SK-N-SH (cell line): Measurements from ENCODE around the gene NDOR1. TPM values are rescaled to one million over a fixed set of nuclear protein-coding genes. Genes with fewer than 3 reads are reported as not detected.
A peak's percentile ranks its signal among the peaks of the same experiment; 100 is the strongest.
"Not testable (repeated sequence)": the region's sequence is repeated elsewhere in the genome, so short reads cannot be mapped to it uniquely, and the experiment has no call there.

Experiments
- CTCF ChIA-PET: fragments of 300-600, 350-600 bp; formaldehyde crosslinking; extraction: SDS; loops from one replicate; lab custom pipeline; 2021; lab: Yijun Ruan, JAX
- POLR2A ChIA-PET: fragments of 350-600 bp; sonication (Branson Sonifier 250); formaldehyde crosslinking; extraction: SDS; loops from one replicate; lab custom pipeline; 2020; ENCODE audit warnings: antibody characterized with exemption, inconsistent platforms; lab: Yijun Ruan, JAX
- DNase-seq: peaks from one replicate; pipeline ENCODE4 v3.0.0; 2012
- H2AFZ ChIP-seq: fragments of 200-600 bp; sonication (generic); 2 replicates; pipeline ENCODE4 v1.8.1; 2016; ENCODE audit warnings: antibody characterized with exemption, mild to moderate bottlenecking, low read depth
- H3F3A ChIP-seq: fragments of 200-600 bp; sonication (generic); replicated peaks from 2 replicates; pipeline ENCODE3; 2016; ENCODE audit warnings: antibody characterized with exemption, mild to moderate bottlenecking; ENCODE audit not compliant: insufficient read depth
- H3K27ac ChIP-seq, 2 experiments: fragments of 200-500 bp in 1 of 2; fragments of 200-600 bp in 1 of 2; sonication (Bioruptor generic) in 1 of 2; sonication (generic), shearing (Covaris generic) in 1 of 2; 2 replicates each; pipeline versions ENCODE4 v1.5.1 to v1.6.1; 2014 to 2016; ENCODE audit warnings: low read depth in 2 of 2, inconsistent platforms in 1 of 2, low read length in 1 of 2, mild to moderate bottlenecking in 1 of 2, mixed read lengths in 1 of 2
- H3K27me3 ChIP-seq: fragments of 200-600 bp; sonication (generic), shearing (Covaris generic); 2 replicates; pipeline ENCODE4 v1.6.1; 2016; ENCODE audit warnings: mixed run types; ENCODE audit not compliant: insufficient read depth
- H3K36me3 ChIP-seq, 2 experiments: fragments of 200-500 bp in 1 of 2; fragments of 200-600 bp in 1 of 2; sonication (Bioruptor generic) in 1 of 2; sonication (generic) in 1 of 2; replicated peaks in 1 of 2; 2 replicates each; pipeline versions ENCODE3 to v1.5.1; 2014 to 2016; ENCODE audit warnings: low read length in 1 of 2, mild to moderate bottlenecking in 1 of 2; ENCODE audit not compliant: insufficient read depth in 2 of 2, control insufficient read depth in 1 of 2
- H3K4me1 ChIP-seq, 2 experiments: fragments of 200-500 bp in 1 of 2; fragments of 200-600 bp in 1 of 2; sonication (Bioruptor generic) in 1 of 2; sonication (generic), shearing (Covaris generic) in 1 of 2; 2 replicates each; pipeline versions ENCODE4 v1.5.1 to v1.6.1; 2014 to 2016; ENCODE audit warnings: low read depth in 1 of 2, low read length in 1 of 2, mixed run types in 1 of 2; ENCODE audit not compliant: insufficient read depth in 2 of 2, control insufficient read depth in 1 of 2
- H3K4me2 ChIP-seq: fragments of 200-600 bp; sonication (generic), shearing (Covaris generic); 2 replicates; pipeline ENCODE4 v1.6.1; 2017; ENCODE audit warnings: mixed run types
- H3K4me3 ChIP-seq, 2 experiments: fragments of 200-500 bp in 1 of 2; fragments of 200-600 bp in 1 of 2; sonication (Bioruptor generic) in 1 of 2; sonication (generic), shearing (Covaris generic) in 1 of 2; 2 replicates each; pipeline versions ENCODE4 v1.5.1 to v1.8.1; 2014 to 2016; ENCODE audit warnings: low read depth in 2 of 2, inconsistent platforms in 1 of 2, low read length in 1 of 2, mild to moderate bottlenecking in 1 of 2, mixed read lengths in 1 of 2, moderate library complexity in 1 of 2
- H3K79me2 ChIP-seq: fragments of 200-600 bp; sonication (generic); 2 replicates; pipeline ENCODE4 v1.8.1; 2017; ENCODE audit warnings: mild to moderate bottlenecking; ENCODE audit not compliant: insufficient read depth
- H3K9ac ChIP-seq: fragments of 200-600 bp; sonication (generic); 2 replicates; pipeline ENCODE4 v1.6.1; 2017; ENCODE audit warnings: mixed run types
- H3K9me2 ChIP-seq: fragments of 200-600 bp; sonication (generic); 2 replicates; pipeline ENCODE4 v1.6.1; 2017; ENCODE audit warnings: mixed run types
- H3K9me3 ChIP-seq: fragments of 200-600 bp; sonication (generic); 2 replicates; pipeline ENCODE4 v1.6.1; 2017; ENCODE audit warnings: mixed run types, mild to moderate bottlenecking, moderate library complexity
- H4K20me1 ChIP-seq: fragments of 200-600 bp; sonication (generic); 2 replicates; pipeline ENCODE4 v1.6.1; 2017; ENCODE audit warnings: mild to moderate bottlenecking, mixed run types; ENCODE audit not compliant: insufficient read depth
- EP300 ChIP-seq, 2 experiments: IDR thresholded peaks; 2 replicates each; pipeline versions ENCODE4 v1.4.0 to v1.6.1; 2012; ENCODE audit warnings: borderline replicate concordance in 1 of 2, low read depth in 1 of 2, low read length in 1 of 2
- FOXJ3 ChIP-seq: sonication (generic); formaldehyde crosslinking; IDR thresholded peaks from 2 replicates; pipeline ENCODE4 v1.5.1; 2020; ENCODE audit warnings: mild to moderate bottlenecking, missing genetic modification reagents
- GABPA ChIP-seq: IDR thresholded peaks from 2 replicates; pipeline ENCODE4 v1.4.0; 2012; ENCODE audit warnings: low read depth, mild to moderate bottlenecking
- MAX ChIP-seq: IDR thresholded peaks from 2 replicates; pipeline ENCODE4 v1.4.0; 2012; ENCODE audit warnings: low read depth
- MXI1 ChIP-seq: IDR thresholded peaks from 2 replicates; pipeline ENCODE4 v1.6.1; 2012; ENCODE audit warnings: mild to moderate bottlenecking, low read depth, low read length, improper control_type of control experiment
- NRF1 ChIP-seq: IDR thresholded peaks from 2 replicates; pipeline ENCODE4 v1.6.1; 2012; ENCODE audit warnings: low read depth, mild to moderate bottlenecking, low read length
- POLR2AphosphoS5 ChIP-seq: IDR thresholded peaks from 2 replicates; pipeline ENCODE4 v1.6.1; 2012; ENCODE audit warnings: low read depth, low read length
- RAD21 ChIP-seq: IDR thresholded peaks from 2 replicates; pipeline ENCODE4 v1.6.1; 2012; ENCODE audit warnings: mild to moderate bottlenecking, low read length
- RFX5 ChIP-seq: IDR thresholded peaks from 2 replicates; pipeline ENCODE4 v1.6.1; 2012; ENCODE audit warnings: mild to moderate bottlenecking, improper control_type of control experiment, low read length
- SMC3 ChIP-seq: IDR thresholded peaks from 2 replicates; pipeline ENCODE4 v1.6.1; 2012; ENCODE audit warnings: low read depth, low read length, improper control_type of control experiment
- TCF12 ChIP-seq: IDR thresholded peaks from 2 replicates; pipeline ENCODE4 v1.4.0; 2012
- TEAD4 ChIP-seq: IDR thresholded peaks from 2 replicates; pipeline ENCODE4 v1.4.0; 2012; ENCODE audit warnings: mild to moderate bottlenecking, borderline replicate concordance; ENCODE audit not compliant: insufficient read depth
- USF2 ChIP-seq: fragments of 150-350 bp; IDR thresholded peaks from 2 replicates; pipeline ENCODE4 v1.6.1; 2017; ENCODE audit warnings: antibody characterized with exemption, low read length, low read depth, borderline replicate concordance
- YY1 ChIP-seq: IDR thresholded peaks from 2 replicates; pipeline ENCODE4 v1.4.0; 2012; ENCODE audit warnings: low read depth, mild to moderate bottlenecking
- WGBS: methylation state at CpG from one replicate; pipeline ENCODE4 v1.1.6; 2017; ENCODE audit warnings: low lambda C conversion rate; 5-methylcytosine and 5-hydroxymethylcytosine counted together
- polyA plus RNA-seq, 3 experiments: library from polyadenylated mRNA; depleted of rRNA; stranded (reverse); fragments of >200 nt; gene quantifications; 2 replicates each; pipeline ENCODE4 v1.2.3, GENCODE V29; 2012
- TF ChIP-seq, protein P1 (sequence below): IDR thresholded peaks from 2 replicates; pipeline ENCODE4 v1.4.0; 2012; ENCODE audit warnings: low read depth, borderline replicate concordance
- TF ChIP-seq, protein P2 (sequence below): fragments of 200-600 bp; sonication (generic); IDR thresholded peaks from 2 replicates; pipeline ENCODE4 v1.6.1; 2017; ENCODE audit warnings: antibody characterized with exemption, mild to moderate bottlenecking, moderate library complexity

NDOR1 gene
- polyA plus RNA-seq, 1 of the 3 experiments (the other 2 are of a cell fraction) = 8.6 TPM

GRCh38 chr9:137256856-137257255, 51.4 kb downstream of the NDOR1 start:
- Histone ChIP-seq H3K4me3 (no peak overlapping the region; a peak in 1 of 4 replicates), H3K9me2 (no peaks in the 10 kb centered on the region), H3K36me3 (peaks cover 10 to 15% of the 10 kb centered on the region in 2 experiments), H3K27me3 (no peaks in the 10 kb centered on the region), H4K20me1 (peaks cover 12% of the 10 kb centered on the region; the same call in 1 of the 2 replicates), H3K4me1 (peaks cover 0 to 21% of the 10 kb centered on the region in 2 experiments; a peak in 1 of 4 replicates), H3K27ac (no peak overlapping the region; a peak in 1 of 4 replicates), H3K4me2 (peak overlapping the region; percentile 95), H2AFZ (no peak overlapping the region), H3K9ac (no peak overlapping the region), H3F3A (no peaks in the 10 kb centered on the region), H3K9me3 (no peaks in the 10 kb centered on the region), H3K79me2 (peaks cover 47% of the 10 kb centered on the region)
- CTCF ChIA-PET = interaction anchor here (1.7 to 4.6 kb wide), 2 partner anchors 19 to 30 kb away, joined by 4 to 33 read pairs; no protein-coding TSS in a partner anchor
- no peak for DNase-seq
- POLR2A ChIA-PET = interaction anchor here (1.3 to 6.6 kb wide), 2 partner anchors 16 to 20 kb away, joined by 3 to 83 read pairs; partner anchors contain the start of gene TUBB4B
- TF ChIP-seq EP300 (IDR thresholded peaks at IDR 0.05; ENCODE audit: borderline replicate concordance in 1 of 2, low read depth in 1 of 2, low read length in 1 of 2) (no peak), TCF12 (no peak), POLR2AphosphoS5 (no peak), MAX (no peak), MXI1 (no peak), RAD21 (no peak), TEAD4 (no peak), NRF1 (no peak), USF2 (no peak), FOXJ3 (no peak), YY1 (no peak), RFX5 (no peak), GABPA (no peak)
- 88% methylated on average over 9 of the region's 15 CpGs for WGBS

GRCh38 chr9:137262173-137262908, 56.8 kb downstream of the NDOR1 start:
- H3K9ac ChIP-seq, H3K4me2 ChIP-seq, DNase-seq, H4K20me1 ChIP-seq, H3K4me1 ChIP-seq, H3K27ac ChIP-seq: not testable (repeated sequence)
- H3K79me2 ChIP-seq = peaks cover 26% of the 10 kb centered on the region
- CTCF ChIA-PET = interaction anchor here (3.1 kb wide), 2 partner anchors 11 to 25 kb away, joined by 18 to 26 read pairs; no protein-coding TSS in a partner anchor
- POLR2A ChIA-PET = interaction anchor here (0.8 to 1.6 kb wide), 2 partner anchors 11 to 22 kb away, joined by 3 to 8 read pairs; partner anchors contain the start of gene TUBB4B
- 51% methylated on average over 6 of the region's 15 CpGs for WGBS
- TF ChIP-seq SMC3 = 0 out of 2 replicates have a peak, but pooled peaks have one; percentile 4
- peak; percentile 20; the same call in 1 of the 2 replicates for TF ChIP-seq RAD21
- TF ChIP-seq, protein P1, sequence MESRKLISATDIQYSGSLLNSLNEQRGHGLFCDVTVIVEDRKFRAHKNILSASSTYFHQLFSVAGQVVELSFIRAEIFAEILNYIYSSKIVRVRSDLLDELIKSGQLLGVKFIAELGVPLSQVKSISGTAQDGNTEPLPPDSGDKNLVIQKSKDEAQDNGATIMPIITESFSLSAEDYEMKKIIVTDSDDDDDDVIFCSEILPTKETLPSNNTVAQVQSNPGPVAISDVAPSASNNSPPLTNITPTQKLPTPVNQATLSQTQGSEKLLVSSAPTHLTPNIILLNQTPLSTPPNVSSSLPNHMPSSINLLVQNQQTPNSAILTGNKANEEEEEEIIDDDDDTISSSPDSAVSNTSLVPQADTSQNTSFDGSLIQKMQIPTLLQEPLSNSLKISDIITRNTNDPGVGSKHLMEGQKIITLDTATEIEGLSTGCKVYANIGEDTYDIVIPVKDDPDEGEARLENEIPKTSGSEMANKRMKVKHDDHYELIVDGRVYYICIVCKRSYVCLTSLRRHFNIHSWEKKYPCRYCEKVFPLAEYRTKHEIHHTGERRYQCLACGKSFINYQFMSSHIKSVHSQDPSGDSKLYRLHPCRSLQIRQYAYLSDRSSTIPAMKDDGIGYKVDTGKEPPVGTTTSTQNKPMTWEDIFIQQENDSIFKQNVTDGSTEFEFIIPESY = 0 out of 2 replicates have a peak, but pooled peaks have one; percentile 31
- TF ChIP-seq, protein P2, sequence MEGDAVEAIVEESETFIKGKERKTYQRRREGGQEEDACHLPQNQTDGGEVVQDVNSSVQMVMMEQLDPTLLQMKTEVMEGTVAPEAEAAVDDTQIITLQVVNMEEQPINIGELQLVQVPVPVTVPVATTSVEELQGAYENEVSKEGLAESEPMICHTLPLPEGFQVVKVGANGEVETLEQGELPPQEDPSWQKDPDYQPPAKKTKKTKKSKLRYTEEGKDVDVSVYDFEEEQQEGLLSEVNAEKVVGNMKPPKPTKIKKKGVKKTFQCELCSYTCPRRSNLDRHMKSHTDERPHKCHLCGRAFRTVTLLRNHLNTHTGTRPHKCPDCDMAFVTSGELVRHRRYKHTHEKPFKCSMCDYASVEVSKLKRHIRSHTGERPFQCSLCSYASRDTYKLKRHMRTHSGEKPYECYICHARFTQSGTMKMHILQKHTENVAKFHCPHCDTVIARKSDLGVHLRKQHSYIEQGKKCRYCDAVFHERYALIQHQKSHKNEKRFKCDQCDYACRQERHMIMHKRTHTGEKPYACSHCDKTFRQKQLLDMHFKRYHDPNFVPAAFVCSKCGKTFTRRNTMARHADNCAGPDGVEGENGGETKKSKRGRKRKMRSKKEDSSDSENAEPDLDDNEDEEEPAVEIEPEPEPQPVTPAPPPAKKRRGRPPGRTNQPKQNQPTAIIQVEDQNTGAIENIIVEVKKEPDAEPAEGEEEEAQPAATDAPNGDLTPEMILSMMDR = peak; percentile 49
- TF ChIP-seq RFX5 = peak; percentile 64; the same call in 1 of the 2 replicates
- TF ChIP-seq, all 33 proteins: peak for 5; not testable (repeated sequence) for 28
- H2AFZ ChIP-seq, H3F3A ChIP-seq, H3K27me3 ChIP-seq, H3K9me2 ChIP-seq, H3K9me3 ChIP-seq, H3K4me3 ChIP-seq: not testable (repeated sequence)
- peaks cover 15 to 29% of the 10 kb centered on the region in 2 experiments for H3K36me3 ChIP-seq
